Tibial artery (tissue), 4 donors: Measurements from ENCODE around the gene DPH2.

ENCODE experiments used
- DNase-seq, 2 donors: peaks; one replicate each; pipeline ENCODE4 v3.0.0-alpha.2; 2019
- H3K27ac ChIP-seq, 2 donors: fragments of 200-600 bp; sonication (generic) in 1 of 2; 1 replicate in 1 of 2; 2 replicates in 1 of 2; pipeline ENCODE4 v1.5.1; 2018 to 2019; ENCODE audit warnings: mild to moderate bottlenecking in 1 of 2
- H3K27me3 ChIP-seq, 2 donors: fragments of 200-600 bp; sonication (generic) in 1 of 2; one replicate each; pipeline versions ENCODE4 v1.5.1 to v1.6.0; 2016 to 2019
- H3K36me3 ChIP-seq, 3 donors: fragments of 200-600 bp; sonication (generic) in 2 of 3; one replicate each; pipeline ENCODE4 v1.5.1; 2016 to 2019; ENCODE audit warnings: mild to moderate bottlenecking in 2 of 3
- H3K4me1 ChIP-seq, 4 donors: fragments of 200-600 bp; sonication (generic) in 2 of 4; 1 replicate in 3 of 4; 2 replicates in 1 of 4; pipeline ENCODE4 v1.5.1; 2016 to 2019
- H3K4me3 ChIP-seq, 2 donors: fragments of 200-600 bp; sonication (generic) in 1 of 2; 1 replicate in 1 of 2; 2 replicates in 1 of 2; pipeline ENCODE4 v1.5.1; 2018 to 2019; ENCODE audit warnings: mild to moderate bottlenecking in 2 of 2
- H3K9me3 ChIP-seq, 3 donors: fragments of 200-600 bp; sonication (generic) in 1 of 3; one replicate each; pipeline ENCODE4 v1.5.1; 2016 to 2019
- intact Hi-C: fragments of 100-400 bp; cut with DNase I; formaldehyde crosslinking; loops from one replicate; pipeline ENCODE4 v1.15.0; 2023; ENCODE audit warnings: low total_unique reads
- TF ChIP-seq, protein P1 (sequence below), 2 experiments: fragments of 200-600 bp in 1 of 2; fragments of 450-650 bp in 1 of 2; IDR thresholded peaks; one replicate each; pipeline ENCODE4 v1.5.1; 2017 to 2019; ENCODE audit warnings: antibody characterized with exemption in 2 of 2, mild to moderate bottlenecking in 1 of 2, moderate library complexity in 1 of 2

The DPH2 gene

GRCh38 chr1:43994794-43995790, 25.3 kb downstream of the DPH2 start:
- intact Hi-C loops, result no loop called here
- H3K27ac ChIP-seq, result no peak overlapping the region
- no peak for DNase-seq
- peaks cover 7 to 23% (median 13%) of the 10 kb centered on the region in 4 donors for H3K4me1 ChIP-seq
- peaks cover 0 to 16% (median 0%) of the 10 kb centered on the region in 3 donors for H3K36me3 ChIP-seq
- TF ChIP-seq, protein P1, sequence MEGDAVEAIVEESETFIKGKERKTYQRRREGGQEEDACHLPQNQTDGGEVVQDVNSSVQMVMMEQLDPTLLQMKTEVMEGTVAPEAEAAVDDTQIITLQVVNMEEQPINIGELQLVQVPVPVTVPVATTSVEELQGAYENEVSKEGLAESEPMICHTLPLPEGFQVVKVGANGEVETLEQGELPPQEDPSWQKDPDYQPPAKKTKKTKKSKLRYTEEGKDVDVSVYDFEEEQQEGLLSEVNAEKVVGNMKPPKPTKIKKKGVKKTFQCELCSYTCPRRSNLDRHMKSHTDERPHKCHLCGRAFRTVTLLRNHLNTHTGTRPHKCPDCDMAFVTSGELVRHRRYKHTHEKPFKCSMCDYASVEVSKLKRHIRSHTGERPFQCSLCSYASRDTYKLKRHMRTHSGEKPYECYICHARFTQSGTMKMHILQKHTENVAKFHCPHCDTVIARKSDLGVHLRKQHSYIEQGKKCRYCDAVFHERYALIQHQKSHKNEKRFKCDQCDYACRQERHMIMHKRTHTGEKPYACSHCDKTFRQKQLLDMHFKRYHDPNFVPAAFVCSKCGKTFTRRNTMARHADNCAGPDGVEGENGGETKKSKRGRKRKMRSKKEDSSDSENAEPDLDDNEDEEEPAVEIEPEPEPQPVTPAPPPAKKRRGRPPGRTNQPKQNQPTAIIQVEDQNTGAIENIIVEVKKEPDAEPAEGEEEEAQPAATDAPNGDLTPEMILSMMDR (IDR thresholded peaks at IDR 0.05), result no peak
- no peaks in the 10 kb centered on the region for H3K9me3 ChIP-seq
- no peaks in the 10 kb centered on the region for H3K27me3 ChIP-seq
- no peak overlapping the region for H3K4me3 ChIP-seq

DNA sequence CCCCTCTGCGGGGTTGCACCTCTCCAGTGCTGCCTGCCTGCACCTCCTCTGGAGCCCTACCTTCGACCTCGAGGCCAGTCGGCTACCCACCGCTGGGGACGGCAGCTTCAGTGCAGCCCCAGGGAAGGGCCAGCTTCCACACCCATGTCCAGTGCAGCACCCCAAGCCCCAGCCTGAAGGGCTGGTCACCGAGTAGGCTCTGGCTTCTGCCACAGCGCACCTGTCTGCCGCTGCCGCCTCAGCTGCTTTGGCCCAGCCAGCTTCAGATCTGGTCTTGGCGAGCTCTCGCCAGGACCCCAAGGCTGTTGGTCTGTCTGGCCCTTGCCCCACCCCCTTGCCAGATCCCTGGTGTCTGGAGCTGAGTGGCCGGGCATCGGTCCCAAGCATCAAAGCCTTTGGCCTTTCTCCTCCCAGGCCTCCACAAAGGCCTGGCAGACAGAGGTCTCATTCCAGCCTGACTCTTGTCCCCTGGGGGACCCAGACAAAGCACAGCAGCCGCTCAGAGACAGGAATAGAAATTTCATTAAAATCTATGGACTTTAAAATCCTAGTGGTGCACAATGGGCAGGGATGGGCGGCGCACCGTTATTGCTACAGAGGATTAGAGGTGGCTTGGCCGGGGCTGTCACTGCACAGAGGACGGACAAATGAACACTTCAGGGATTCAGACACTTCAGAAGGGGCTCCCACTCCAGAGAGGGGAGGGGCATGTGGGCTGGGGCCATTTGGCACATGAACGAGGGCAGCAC, 26.3 kb downstream of the DPH2 start:
- Histone ChIP-seq H3K9me3 (no peaks in the 10 kb centered on the region), H3K36me3 (peaks cover 0 to 27% (median 0%) of the 10 kb centered on the region in 3 donors), H3K27me3 (no peaks in the 10 kb centered on the region), H3K4me1 (peaks cover 2 to 15% (median 6%) of the 10 kb centered on the region in 4 donors), H3K4me3 (no peak overlapping the region), H3K27ac (no peak overlapping the region)
- no peak for DNase-seq
- TF ChIP-seq, protein P1 (IDR thresholded peaks at IDR 0.05), result no peak
- intact Hi-C loops, result no loop called here

DNA sequence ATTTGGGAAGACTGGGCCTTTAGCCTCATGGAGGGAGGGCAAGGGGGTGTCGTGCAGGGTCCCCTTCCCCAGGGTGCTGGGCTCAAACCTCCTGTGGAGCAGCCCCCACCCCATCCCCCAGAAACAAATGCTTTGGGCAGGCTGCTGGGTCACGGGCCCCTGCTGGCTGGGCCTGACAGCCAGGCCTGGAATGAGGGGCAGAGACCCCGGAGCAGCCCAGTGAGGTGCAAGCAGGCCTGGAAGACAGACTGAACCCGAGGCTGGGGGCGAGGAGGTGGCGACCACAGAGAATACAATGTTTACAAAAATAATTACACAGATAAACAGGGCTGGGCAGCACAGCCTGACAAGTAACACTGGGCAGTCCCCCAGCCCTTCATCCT, 26.9 kb downstream of the DPH2 start:
- peaks cover 0 to 33% (median 0%) of the 10 kb centered on the region in 3 donors for H3K36me3 ChIP-seq
- DNase-seq, result no peak
- intact Hi-C loops, result no loop called here
- H3K4me3 ChIP-seq, result no peak overlapping the region
- H3K4me1 ChIP-seq, result peaks cover 0 to 15% (median 5%) of the 10 kb centered on the region in 4 donors
- no peaks in the 10 kb centered on the region for H3K9me3 ChIP-seq
- H3K27ac ChIP-seq, result no peak overlapping the region
- H3K27me3 ChIP-seq, result no peaks in the 10 kb centered on the region
- TF ChIP-seq, protein P1 (IDR thresholded peaks at IDR 0.05), result no peak

GRCh38 chr1:43997295-43997999, 27.6 kb downstream of the DPH2 start:
- H3K4me3 ChIP-seq, result no peak overlapping the region
- H3K27ac ChIP-seq, result no peak overlapping the region
- peaks cover 0 to 9% (median 0%) of the 10 kb centered on the region in 4 donors for H3K4me1 ChIP-seq
- H3K36me3 ChIP-seq, result peaks cover 0 to 40% (median 6%) of the 10 kb centered on the region in 3 donors
- intact Hi-C loops, result no loop called here
- no peaks in the 10 kb centered on the region for H3K27me3 ChIP-seq
- DNase-seq, result no peak
- TF ChIP-seq, protein P1 (IDR thresholded peaks at IDR 0.05), result no peak
- H3K9me3 ChIP-seq, result no peaks in the 10 kb centered on the region

GRCh38 chr1:43998000-43998378, 28.2 kb downstream of the DPH2 start:
- intact Hi-C loops, result no loop called here
- TF ChIP-seq, protein P1 (IDR thresholded peaks at IDR 0.05), result no peak

More at GRCh38 chr1:43998000-43998378, 28.2 kb downstream of the DPH2 start:
- no peaks in the 10 kb centered on the region for H3K9me3 ChIP-seq
- H3K27ac ChIP-seq, result no peak overlapping the region
- no peak for DNase-seq
- H3K4me1 ChIP-seq, result peaks cover 0 to 9% (median 0%) of the 10 kb centered on the region in 4 donors
- H3K27me3 ChIP-seq, result no peaks in the 10 kb centered on the region
- H3K36me3 ChIP-seq, result peaks cover 0 to 45% (median 6%) of the 10 kb centered on the region in 3 donors
- no peak overlapping the region for H3K4me3 ChIP-seq
